CD4-positive, alpha-beta T cell (primary cell): Measurements from ENCODE around the gene CWC27. TPM values are rescaled to one million over a fixed set of nuclear protein-coding genes. Genes with fewer than 3 reads are reported as not detected.

Experiments
- ATAC-seq: fragments of 200-7000 bp; cut with Tn5 transposase; one replicate; pipeline ENCODE4 v1.10.0; 2022; ENCODE audit warnings: mild to moderate bottlenecking; ENCODE audit not compliant: poor library complexity
- CTCF ChIA-PET: fragments of 350-600 bp; sonication (Branson Sonifier 250); formaldehyde crosslinking; loops from one replicate; lab custom pipeline; 2021; ENCODE audit warnings: antibody characterized with exemption, inconsistent platforms; lab: Charles Lee
- POLR2A ChIA-PET: fragments of 350-600 bp; sonication (Branson Sonifier 250); formaldehyde crosslinking; loops from one replicate; lab custom pipeline; 2021; ENCODE audit warnings: antibody characterized with exemption, inconsistent platforms; lab: Charles Lee
- DNase-seq, 14 experiments: peaks; one replicate each; pipeline ENCODE4 v3.0.0-alpha.2; 2013 to 2020; ENCODE audit warnings: mixed read lengths in 2 of 14
- H3K27ac ChIP-seq, 2 donors: one replicate each; pipeline versions ENCODE4 v1.5.1 to v1.7.0; 2013; ENCODE audit warnings: low read length in 2 of 2, low read depth in 1 of 2, mild to moderate bottlenecking in 1 of 2
- H3K27me3 ChIP-seq, 2 experiments: 1 replicate in 1 of 2; 2 replicates in 1 of 2; pipeline versions ENCODE4 v1.6.1 to v1.7.0; 2013; ENCODE audit warnings: low read length in 2 of 2, control low read depth in 1 of 2, mild to moderate bottlenecking in 1 of 2, moderate library complexity in 1 of 2; ENCODE audit not compliant: insufficient read depth in 2 of 2, control insufficient read depth in 1 of 2
- H3K36me3 ChIP-seq: one replicate; pipeline ENCODE4 v1.6.1; 2013; ENCODE audit warnings: low read length, control low read depth; ENCODE audit not compliant: insufficient read depth
- H3K4me1 ChIP-seq: one replicate; pipeline ENCODE4 v1.6.1; 2013; ENCODE audit warnings: low read length, control low read depth; ENCODE audit not compliant: insufficient read depth
- H3K4me3 ChIP-seq: one replicate; pipeline ENCODE4 v1.5.1; 2013; ENCODE audit warnings: mild to moderate bottlenecking, low read length, moderate library complexity
- H3K9me3 ChIP-seq, 2 experiments: 1 replicate in 1 of 2; 2 replicates in 1 of 2; pipeline versions ENCODE4 v1.6.1 to v1.7.0; 2013; ENCODE audit warnings: low read length in 2 of 2, mild to moderate bottlenecking in 2 of 2, control low read depth in 1 of 2, moderate library complexity in 1 of 2; ENCODE audit not compliant: control insufficient read depth in 1 of 2, insufficient read depth in 1 of 2
- H3K27ac Mint-ChIP-seq: one replicate; pipeline ENCODE4 v1.8.0; 2020; ENCODE audit warnings: mixed read lengths
- H3K27me3 Mint-ChIP-seq: one replicate; pipeline ENCODE4 v1.8.0; 2021; ENCODE audit warnings: mixed read lengths
- H3K36me3 Mint-ChIP-seq: one replicate; pipeline ENCODE4 v1.8.0; 2021; ENCODE audit warnings: low read depth, mixed read lengths
- H3K4me1 Mint-ChIP-seq: one replicate; pipeline ENCODE4 v1.8.0; 2021; ENCODE audit warnings: low read depth, mixed read lengths
- H3K4me3 Mint-ChIP-seq: one replicate; pipeline ENCODE4 v1.8.0; 2020; ENCODE audit warnings: mild to moderate bottlenecking, mixed read lengths
- H3K9me3 Mint-ChIP-seq: one replicate; pipeline ENCODE4 v1.8.0; 2020; ENCODE audit warnings: mixed read lengths
- CTCF ChIP-seq: fragments of 200-600 bp; IDR thresholded peaks from one replicate; pipeline ENCODE4 v1.8.0; 2022; ENCODE audit warnings: antibody characterized with exemption, mild to moderate bottlenecking
- intact Hi-C, 2 experiments: fragments of 100-400 bp; cut with DNase I in 1 of 2; cut with micrococcal nuclease in 1 of 2; formaldehyde crosslinking; loops; one replicate each; pipeline versions ENCODE4 v1.15.1 to v1.9.0; 2023 to 2025; cut with DNase I, micrococcal nuclease
- total RNA-seq, 174 experiments: library from RNA in 2 of 174; stranded (reverse) in 2 of 174; gene quantifications; one replicate each; pipeline ENCODE4 v1.2.3 and lab custom pipeline; 2021 to 2026

CWC27 gene
- total RNA-seq, 2 experiments from 2014 or later, result 14.2 to 14.5 TPM

GRCh38 chr5:64971513-64971912 lies 202.8 kb downstream of the CWC27 start:
- Histone ChIP-seq H3K27ac (no peak overlapping the region), H3K4me3 (no peak overlapping the region), H3K27me3 (no peaks in the 10 kb centered on the region), H3K36me3 (no peaks in the 10 kb centered on the region), H3K9me3 (no peaks in the 10 kb centered on the region), H3K4me1 (no peaks in the 10 kb centered on the region)
- Mint-ChIP-seq H3K9me3 (no peaks in the 10 kb centered on the region), H3K36me3 (peaks cover 60% of the 10 kb centered on the region), H3K27me3 (no peaks in the 10 kb centered on the region), H3K27ac (no peak overlapping the region), H3K4me1 (peaks cover 6% of the 10 kb centered on the region), H3K4me3 (no peak overlapping the region)
- no peak for TF ChIP-seq CTCF
- POLR2A ChIA-PET, result no interaction called here
- CTCF ChIA-PET, result no interaction called here
- ATAC-seq (no peak), DNase-seq (no peak)
- intact Hi-C loops, result no loop called here

- H3K36me3 Mint-ChIP-seq, result peaks cover 64% of the 10 kb centered on the region
- H3K36me3 ChIP-seq, result no peaks in the 10 kb centered on the region
- ChIA-PET POLR2A (no interaction called here), CTCF (no interaction called here)
- intact Hi-C loops, result no loop called here
- H3K4me1 ChIP-seq, result no peaks in the 10 kb centered on the region
- H3K27me3 ChIP-seq, result no peaks in the 10 kb centered on the region
- H3K27ac Mint-ChIP-seq, result no peak overlapping the region
- H3K4me3 ChIP-seq, result no peak overlapping the region
- DNase-seq (no peak), ATAC-seq (no peak)
- H3K27ac ChIP-seq, result no peak overlapping the region
- no peaks in the 10 kb centered on the region for H3K9me3 ChIP-seq
- H3K9me3 Mint-ChIP-seq, result no peaks in the 10 kb centered on the region
- H3K27me3 Mint-ChIP-seq, result no peaks in the 10 kb centered on the region
- no peak overlapping the region for H3K4me3 Mint-ChIP-seq
- peaks cover 6% of the 10 kb centered on the region for H3K4me1 Mint-ChIP-seq
- TF ChIP-seq CTCF, result no peak
These were observed 203.3 kb downstream of the CWC27 start for GRCh38 chr5:64971990-64972389.

- intact Hi-C loops, result no loop called here
- Mint-ChIP-seq H3K4me1 (peaks cover 6% of the 10 kb centered on the region), H3K9me3 (no peaks in the 10 kb centered on the region), H3K36me3 (peaks cover 70% of the 10 kb centered on the region), H3K27me3 (no peaks in the 10 kb centered on the region), H3K27ac (no peak overlapping the region), H3K4me3 (no peak overlapping the region)
- Histone ChIP-seq H3K27ac (no peak overlapping the region), H3K4me3 (no peak overlapping the region), H3K27me3 (no peaks in the 10 kb centered on the region), H3K36me3 (no peaks in the 10 kb centered on the region), H3K4me1 (no peaks in the 10 kb centered on the region), H3K9me3 (no peaks in the 10 kb centered on the region)
- ChIA-PET CTCF (no interaction called here), POLR2A (no interaction called here)
- DNase-seq, result no peak
- ATAC-seq, result no peak
- TF ChIP-seq CTCF, result no peak
These were observed 203.9 kb downstream of the CWC27 start for GRCh38 chr5:64972591-64972990.
